HepG2 (cell line): ENCODE measurements around the gene COPS4. TPM values are rescaled to one million over a fixed set of nuclear protein-coding genes. Genes with fewer than 3 reads are reported as not detected.

Experiments used
- AKAP8 ChIP-seq: sonication (generic); formaldehyde crosslinking; IDR thresholded peaks from 2 replicates; pipeline ENCODE4 v1.5.1; 2020; ENCODE audit warnings: mild to moderate bottlenecking, missing genetic modification reagents
- ATM ChIP-seq: fragments of 450-650 bp; IDR thresholded peaks from 2 replicates; pipeline ENCODE4 v1.7.1; 2017; ENCODE audit warnings: mild to moderate bottlenecking, borderline replicate concordance
- DNMT3B ChIP-seq: conservative IDR thresholded peaks from 2 replicates; pipeline ENCODE4 v1.6.1; 2016; ENCODE audit warnings: missing biosample characterization, control low read depth
- FOXK1 ChIP-seq: sonication (generic); formaldehyde crosslinking; IDR thresholded peaks from 2 replicates; pipeline ENCODE4 v1.4.0; 2020; ENCODE audit warnings: low read depth, missing genetic modification reagents, borderline replicate concordance
- GABPB1 ChIP-seq: IDR thresholded peaks from 2 replicates; pipeline ENCODE4 v1.6.1; 2016; ENCODE audit warnings: mild to moderate bottlenecking, missing genetic modification reagents, moderate library complexity, missing compliant biosample characterization
- GLI4 ChIP-seq: sonication (generic); formaldehyde crosslinking; IDR thresholded peaks from 2 replicates; pipeline ENCODE4 v1.5.1; 2020; ENCODE audit warnings: missing genetic modification reagents, mild to moderate bottlenecking, moderate library complexity, borderline replicate concordance
- GRHL1 ChIP-seq: sonication (generic); formaldehyde crosslinking; conservative IDR thresholded peaks from 2 replicates; pipeline ENCODE4 v1.8.0; 2022; ENCODE audit warnings: missing genetic modification reagents
- GTF2F1 ChIP-seq: fragments of 150-350 bp; IDR thresholded peaks from 2 replicates; pipeline ENCODE4 v1.6.1; 2014; ENCODE audit warnings: low read length
- HDAC6 ChIP-seq: fragments of 200-600 bp; sonication (generic); IDR thresholded peaks from 2 replicates; pipeline ENCODE4 v1.7.0; 2017; ENCODE audit warnings: mild to moderate bottlenecking, antibody characterized with exemption, low read length, low read depth
- MXD3 ChIP-seq: IDR thresholded peaks from 2 replicates; pipeline ENCODE4 v1.6.1; 2016; ENCODE audit warnings: mild to moderate bottlenecking, missing biosample characterization, missing genetic modification reagents
- NFKB2 ChIP-seq: sonication (generic); formaldehyde crosslinking; IDR thresholded peaks from 2 replicates; pipeline ENCODE4 v1.4.0; 2020; ENCODE audit warnings: missing genetic modification reagents, borderline replicate concordance
- NR2F6 ChIP-seq, 2 experiments: IDR thresholded peaks; 2 replicates each; pipeline ENCODE4 v1.6.1; 2016; ENCODE audit warnings: antibody characterized with exemption in 1 of 2, mild to moderate bottlenecking in 1 of 2
- RFXANK ChIP-seq: IDR thresholded peaks from 2 replicates; pipeline ENCODE4 v1.6.1; 2016
- RFXAP ChIP-seq: sonication (generic); formaldehyde crosslinking; IDR thresholded peaks from 2 replicates; pipeline ENCODE4 v1.4.0; 2020; ENCODE audit warnings: missing genetic modification reagents, borderline replicate concordance
- SIN3B ChIP-seq: fragments of 150-350 bp; IDR thresholded peaks from 2 replicates; pipeline ENCODE4 v1.6.1; 2014; ENCODE audit warnings: low read length
- SP140L ChIP-seq: sonication (generic); formaldehyde crosslinking; IDR thresholded peaks from 2 replicates; pipeline ENCODE4 v1.4.0; 2020; ENCODE audit warnings: missing genetic modification reagents, borderline replicate concordance
- STAG1 ChIP-seq: sonication (generic); formaldehyde crosslinking; IDR thresholded peaks from 2 replicates; pipeline ENCODE4 v1.4.0; 2020; ENCODE audit warnings: missing genetic modification reagents
- ZBTB46 ChIP-seq: sonication (generic); formaldehyde crosslinking; IDR thresholded peaks from 2 replicates; pipeline ENCODE4 v1.4.0; 2020; ENCODE audit warnings: mild to moderate bottlenecking, missing genetic modification reagents, borderline replicate concordance
- ZFP36L1 ChIP-seq: sonication (generic); formaldehyde crosslinking; IDR thresholded peaks from 2 replicates; pipeline ENCODE4 v1.8.0; 2022; ENCODE audit warnings: mild to moderate bottlenecking, missing genetic modification reagents, moderate library complexity
- ZFYVE20 ChIP-seq: sonication (generic); formaldehyde crosslinking; IDR thresholded peaks from 2 replicates; pipeline ENCODE4 v1.8.0; 2023; ENCODE audit warnings: low read depth, mild to moderate bottlenecking, moderate library complexity, missing genetic modification reagents, borderline replicate concordance
- ZNF235 ChIP-seq: sonication (generic); formaldehyde crosslinking; IDR thresholded peaks from 2 replicates; pipeline ENCODE4 v1.8.1; 2023; ENCODE audit warnings: mild to moderate bottlenecking, missing genetic modification reagents, borderline replicate concordance
- ZNF24 ChIP-seq: fragments of 450-650 bp; IDR thresholded peaks from 2 replicates; pipeline ENCODE4 v1.6.1; 2017; ENCODE audit warnings: antibody characterized with exemption, mild to moderate bottlenecking
- ZNF263 ChIP-seq: sonication (generic); formaldehyde crosslinking; IDR thresholded peaks from 2 replicates; pipeline ENCODE4 v1.4.0; 2020; ENCODE audit warnings: missing genetic modification reagents
- ZNF30 ChIP-seq: sonication (generic); formaldehyde crosslinking; IDR thresholded peaks from 2 replicates; pipeline ENCODE4 v1.5.0; 2020; ENCODE audit warnings: mild to moderate bottlenecking, missing genetic modification reagents
- ZNF44 ChIP-seq: sonication (generic); formaldehyde crosslinking; IDR thresholded peaks from 2 replicates; pipeline ENCODE4 v1.5.1; 2020; ENCODE audit warnings: mild to moderate bottlenecking, missing genetic modification reagents
- ZNF543 ChIP-seq: sonication (generic); formaldehyde crosslinking; IDR thresholded peaks from 2 replicates; pipeline ENCODE4 v1.4.0; 2020; ENCODE audit warnings: mild to moderate bottlenecking, missing genetic modification reagents
- ZNF556 ChIP-seq: sonication (generic); formaldehyde crosslinking; IDR thresholded peaks from 2 replicates; pipeline ENCODE4 v1.4.0; 2020; ENCODE audit warnings: mild to moderate bottlenecking, missing genetic modification reagents, borderline replicate concordance
- polyA plus RNA-seq, 8 experiments: library from polyadenylated mRNA; depleted of rRNA in 3 of 8; stranded (reverse) in 7 of 8; unstranded in 1 of 8; fragments of >200 nt; fragmentation: Illumina TruSeq in 4 of 8; extraction: Trizol in 4 of 8; gene quantifications; 2 replicates each; pipeline versions ENCODE4 v1.2.1 to v1.2.3, GENCODE V29; 2011 to 2016; ENCODE audit warnings: low read depth in 4 of 8, missing spikeins in 1 of 8, mixed read lengths in 1 of 8; ENCODE audit not compliant: insufficient read depth in 1 of 8
- total RNA-seq, 5 experiments: library from RNA; depleted of rRNA; stranded (reverse); fragments of >200 nt; fragmentation: Illumina TruSeq; extraction: Trizol; gene quantifications; 2 replicates each; pipeline ENCODE4 v1.2.3, GENCODE V29; 2016; ENCODE audit warnings: low read depth in 1 of 5

Gene COPS4
- total and polyA plus RNA-seq, 2 of the 13 experiments (the other 11 are each of a cell fraction or from before 2014, with no cell fraction given) = 28.8 to 52.5 TPM

- TF ChIP-seq ZNF44 (CRISPR knock-in tag) (no peak), STAG1 (peak; percentile 59), SIN3B (peak; percentile 86), ZFP36L1 (peak; percentile 79; the same call in 1 of the 2 replicates), DNMT3B (CRISPR knock-in tag) (0 out of 2 replicates have a peak, but pooled peaks have one; percentile 37), SP140L (no peak), ZNF543 (CRISPR knock-in tag) (no peak), GRHL1 (CRISPR knock-in tag) (no peak), ZBTB46 (CRISPR knock-in tag) (no peak), HDAC6 (no peak), RFXANK (CRISPR knock-in tag) (peak; percentile 74; the same call in 1 of the 2 replicates), GLI4 (CRISPR knock-in tag) (no peak), AKAP8 (CRISPR knock-in tag) (no peak), ZNF263 (CRISPR knock-in tag) (peak; percentile 16; the same call in 1 of the 2 replicates), ZNF556 (peak; percentile 85; the same call in 1 of the 2 replicates), GTF2F1 (no peak), MXD3 (peak; percentile 38; the same call in 1 of the 2 replicates), NR2F6 (IDR thresholded peaks at IDR 0.05) (peak; percentile 28), NR2F6 (CRISPR knock-in tag; IDR thresholded peaks at IDR 0.05) (peak; percentile 71; the same call in 1 of the 2 replicates), ATM (no peak), ZNF235 (no peak), GABPB1 (CRISPR knock-in tag) (peak; percentile 91), ZNF24 (no peak), NFKB2 (CRISPR knock-in tag) (peak; percentile 54; the same call in 1 of the 2 replicates), FOXK1 (peak; percentile 75; the same call in 1 of the 2 replicates), ZNF30 (no peak), ZFYVE20 (CRISPR knock-in tag) (no peak), RFXAP (CRISPR knock-in tag) (peak; percentile 81; the same call in 1 of the 2 replicates)
Observed at GRCh38 chr4:83012687-83013419, 22.1 kb upstream of the COPS4 start (continued).
